K562 (cell line): ENCODE results near the gene FBXO46. TPM values are rescaled to one million over a fixed set of nuclear protein-coding genes. Genes with fewer than 3 reads are reported as not detected.
A peak's percentile ranks its signal among the peaks of the same experiment; 100 is the strongest.

Experiments used
- CHD4 ChIP-seq: fragments of 200-600 bp; sonication (generic); IDR thresholded peaks from 3 replicates; pipeline ENCODE4 v1.6.1; 2012; ENCODE audit warnings: low read depth, mild to moderate bottlenecking, mixed read lengths, low read length, inconsistent platforms; ENCODE audit not compliant: insufficient read depth, insufficient replicate concordance, poor library complexity, severe bottlenecking
- ETV6 ChIP-seq, 3 experiments: fragments of 150-350 bp in 1 of 3; sonication (generic) in 1 of 3; formaldehyde crosslinking in 1 of 3; IDR thresholded peaks; 2 replicates each; pipeline versions ENCODE4 v1.6.1 to v1.8.0; 2014 to 2022; ENCODE audit warnings: borderline replicate concordance in 2 of 3, low read depth in 2 of 3, antibody characterized with exemption in 1 of 3, low read length in 1 of 3, mild to moderate bottlenecking in 1 of 3, missing genetic modification reagents in 1 of 3
- EZH2 ChIP-seq: IDR thresholded peaks from 2 replicates; pipeline ENCODE4 v1.6.1; 2012; ENCODE audit warnings: low read depth, mild to moderate bottlenecking, inconsistent platforms, low read length, borderline replicate concordance
- KLF10 ChIP-seq: fragments of 250-450 bp; sonication (Bioruptor Pico); IDR thresholded peaks from 2 replicates; pipeline ENCODE4 v1.6.1; 2021; ENCODE audit warnings: matching md5 sums
- MED1 ChIP-seq: sonication (generic); formaldehyde crosslinking; IDR thresholded peaks from 2 replicates; pipeline ENCODE4 v1.8.1; 2023; ENCODE audit warnings: missing genetic modification reagents, borderline replicate concordance
- SIX5 ChIP-seq, 2 experiments: IDR thresholded peaks; 2 replicates each; pipeline ENCODE4 v1.6.1; 2011; ENCODE audit warnings: low read length in 2 of 2, borderline replicate concordance in 1 of 2, low read depth in 1 of 2, mild to moderate bottlenecking in 1 of 2, moderate library complexity in 1 of 2; ENCODE audit not compliant: insufficient read depth in 1 of 2
- TEAD4 ChIP-seq, 2 experiments: sonication (generic) in 1 of 2; formaldehyde crosslinking in 1 of 2; IDR thresholded peaks; 2 replicates each; pipeline versions ENCODE4 v1.6.1 to v1.8.0; 2012 to 2022; ENCODE audit warnings: borderline replicate concordance in 1 of 2, inconsistent platforms in 1 of 2, low read length in 1 of 2, mild to moderate bottlenecking in 1 of 2, missing genetic modification reagents in 1 of 2
- ZBTB1 ChIP-seq: sonication (generic); formaldehyde crosslinking; IDR thresholded peaks from 2 replicates; pipeline ENCODE4 v1.8.1; 2023; ENCODE audit warnings: missing genetic modification reagents, low read depth, mild to moderate bottlenecking, borderline replicate concordance
- ZBTB12 ChIP-seq: fragments of 250-450 bp; sonication (Bioruptor Pico); IDR thresholded peaks from 2 replicates; pipeline ENCODE4 v1.4.0; 2020
- ZNF197 ChIP-seq: fragments of 200-800 bp; sonication (Bioruptor generic); IDR thresholded peaks from 2 replicates; pipeline ENCODE4 v1.6.1; 2016; ENCODE audit warnings: low read depth, missing genetic modification characterization, missing compliant biosample characterization
- ZNF239 ChIP-seq: fragments of 250-450 bp; sonication (Bioruptor Pico); IDR thresholded peaks from 2 replicates; pipeline ENCODE4 v1.4.0; 2020; ENCODE audit warnings: mild to moderate bottlenecking
- ZNF584 ChIP-seq: fragments of 200-800 bp; sonication (Bioruptor generic); IDR thresholded peaks from 2 replicates; pipeline ENCODE4 v1.6.1; 2016; ENCODE audit warnings: low read depth, mild to moderate bottlenecking, missing genetic modification characterization, missing compliant biosample characterization
- ZNF644 ChIP-seq: fragments of 200-800 bp; sonication (Bioruptor generic); IDR thresholded peaks from 2 replicates; pipeline ENCODE4 v1.6.1; 2016; ENCODE audit warnings: low read depth, missing genetic modification characterization, missing compliant biosample characterization
- polyA plus RNA-seq, 8 experiments: library from polyadenylated mRNA; depleted of rRNA in 4 of 8; stranded (reverse) in 5 of 8; unstranded in 3 of 8; fragments of >200 nt; fragmentation: Nextera tagmentation in 2 of 8; fragmentation: Illumina TruSeq in 1 of 8; extraction: Ambion mirVana in 2 of 8; extraction: Trizol in 1 of 8; gene quantifications; 2 replicates each; pipeline versions ENCODE4 v1.2.1 to v1.2.3, GENCODE V29; 2011 to 2014; ENCODE audit warnings: inconsistent platforms in 1 of 8, missing spikeins in 1 of 8
- total RNA-seq, 7 experiments: library from RNA; depleted of rRNA in 6 of 7; stranded (reverse); fragments of >200 nt in 6 of 7; fragmentation: Illumina TruSeq in 2 of 7; extraction: Trizol in 2 of 7; gene quantifications; 2 replicates each; pipeline versions ENCODE4 v1.2.1 to v1.2.3, GENCODE V29; 2011 to 2021; ENCODE audit warnings: low replicate concordance in 1 of 7
- TF ChIP-seq, protein P1 (sequence below): fragments of 450-650 bp; IDR thresholded peaks from 2 replicates; pipeline ENCODE4 v1.7.1; 2018; ENCODE audit warnings: mild to moderate bottlenecking, low read depth; ENCODE audit not compliant: partially characterized antibody

FBXO46 gene
- total and polyA plus RNA-seq, 9 of the 15 experiments (the other 6 are each of a cell fraction or from before 2014, with no cell fraction given): 1.5 to 36.1 (median 7.3) TPM

DNA sequence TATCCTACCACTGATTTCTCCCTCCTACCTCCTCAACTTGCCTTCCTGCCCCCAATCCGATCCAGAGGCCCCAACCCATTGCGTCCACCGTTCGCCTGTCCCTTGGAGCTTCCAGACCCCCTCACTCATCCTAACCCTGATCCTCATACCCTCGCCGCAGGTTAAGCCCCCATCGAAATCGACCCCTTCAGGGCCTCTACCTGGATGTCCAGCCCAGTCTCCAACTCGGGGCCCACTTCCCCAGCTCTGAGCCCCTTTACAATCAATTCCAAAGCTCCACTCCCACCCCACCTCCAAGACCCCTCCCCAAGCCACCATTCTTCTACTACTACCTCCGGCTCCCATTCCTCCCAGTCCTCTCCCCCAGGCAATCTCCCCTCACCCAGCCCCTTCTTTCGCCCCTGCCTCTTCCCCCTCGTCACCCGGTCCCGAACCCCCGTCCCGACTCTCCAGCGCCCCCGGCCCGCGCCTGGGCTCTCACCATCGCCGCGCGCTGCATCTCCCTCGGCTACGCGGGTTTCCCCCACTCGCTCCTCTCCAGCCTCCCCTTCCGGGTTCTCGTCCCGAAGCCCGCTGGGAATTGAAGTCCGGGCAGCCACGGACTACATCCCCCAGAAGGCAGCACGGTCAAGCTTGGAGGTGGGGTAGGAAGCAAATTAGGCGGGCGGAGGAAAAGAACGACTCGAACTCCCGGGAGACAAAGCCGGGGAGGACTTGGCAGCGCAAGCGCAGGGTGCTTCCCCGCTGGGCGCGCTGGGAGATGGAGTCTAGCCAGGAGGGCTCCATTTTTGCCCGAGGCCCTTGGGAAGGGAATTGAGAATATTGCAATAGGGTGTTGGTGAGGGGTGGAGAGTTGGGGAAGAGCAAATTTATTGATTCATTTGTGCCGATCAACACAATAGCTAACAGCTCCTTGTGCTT, at the start of gene FBXO46 (continued):
- TF ChIP-seq ZBTB1 (CRISPR knock-in tag) (no peak), CHD4 (no peak), EZH2 (no peak), ZNF197 (CRISPR knock-in tag) (no peak), ZNF584 (CRISPR knock-in tag) (no peak), ZNF239 (no peak), TEAD4 (IDR thresholded peaks at IDR 0.05; ENCODE audit: low read length) (no peak), TEAD4 (CRISPR knock-in tag; IDR thresholded peaks at IDR 0.05; ENCODE audit: borderline replicate concordance) (no peak), MED1 (CRISPR knock-in tag) (no peak), ZBTB12 (CRISPR knock-in tag) (no peak), SIX5 (IDR thresholded peaks at IDR 0.05; ENCODE audit: borderline replicate concordance in 1 of 2, insufficient read depth in 1 of 2, low read depth in 1 of 2, low read length in 2 of 2) (peak; percentile 80 to 92), KLF10 (CRISPR knock-in tag) (no peak), ETV6 (IDR thresholded peaks at IDR 0.05; ENCODE audit: borderline replicate concordance in 1 of 2, low read depth in 2 of 2, low read length in 1 of 2) (no peak), ETV6 (CRISPR knock-in tag; IDR thresholded peaks at IDR 0.05; ENCODE audit: borderline replicate concordance) (no peak), ZNF644 (tag) (no peak; the same call in 1 of the 2 replicates)
- TF ChIP-seq, protein P1, sequence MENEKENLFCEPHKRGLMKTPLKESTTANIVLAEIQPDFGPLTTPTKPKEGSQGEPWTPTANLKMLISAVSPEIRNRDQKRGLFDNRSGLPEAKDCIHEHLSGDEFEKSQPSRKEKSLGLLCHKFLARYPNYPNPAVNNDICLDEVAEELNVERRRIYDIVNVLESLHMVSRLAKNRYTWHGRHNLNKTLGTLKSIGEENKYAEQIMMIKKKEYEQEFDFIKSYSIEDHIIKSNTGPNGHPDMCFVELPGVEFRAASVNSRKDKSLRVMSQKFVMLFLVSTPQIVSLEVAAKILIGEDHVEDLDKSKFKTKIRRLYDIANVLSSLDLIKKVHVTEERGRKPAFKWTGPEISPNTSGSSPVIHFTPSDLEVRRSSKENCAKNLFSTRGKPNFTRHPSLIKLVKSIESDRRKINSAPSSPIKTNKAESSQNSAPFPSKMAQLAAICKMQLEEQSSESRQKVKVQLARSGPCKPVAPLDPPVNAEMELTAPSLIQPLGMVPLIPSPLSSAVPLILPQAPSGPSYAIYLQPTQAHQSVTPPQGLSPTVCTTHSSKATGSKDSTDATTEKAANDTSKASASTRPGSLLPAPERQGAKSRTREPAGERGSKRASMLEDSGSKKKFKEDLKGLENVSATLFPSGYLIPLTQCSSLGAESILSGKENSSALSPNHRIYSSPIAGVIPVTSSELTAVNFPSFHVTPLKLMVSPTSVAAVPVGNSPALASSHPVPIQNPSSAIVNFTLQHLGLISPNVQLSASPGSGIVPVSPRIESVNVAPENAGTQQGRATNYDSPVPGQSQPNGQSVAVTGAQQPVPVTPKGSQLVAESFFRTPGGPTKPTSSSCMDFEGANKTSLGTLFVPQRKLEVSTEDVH: peak; percentile 78
